NCI-H2196 treated with DMSO at 0.1 percent for 48 hours (cell line): ENCODE measurements around the gene GALNT18.

Experiments used
- DNase-seq: peaks from one replicate; lab custom pipeline; 2025; ENCODE audit not compliant: unreplicated experiment; lab: John Stamatoyannopoulos, UW

GALNT18 gene

GRCh38 chr11:11501546-11502262, 120.1 kb downstream of the GALNT18 start:
- DNase-seq, result no peak

- DNase-seq, result no peak
Measured at GRCh38 chr11:11500744-11501487, 120.9 kb downstream of the GALNT18 start.

GRCh38 chr11:11499300-11499699, 122.5 kb downstream of the GALNT18 start:
- DNase-seq, result no peak

GRCh38 chr11:11498195-11498594, 123.6 kb downstream of the GALNT18 start:
- DNase-seq, result no peak

- no peak for DNase-seq
Measured at GRCh38 chr11:11496879-11497278, 124.9 kb downstream of the GALNT18 start.

- DNase-seq, result no peak
Measured at GRCh38 chr11:11494348-11494747, 127.5 kb downstream of the GALNT18 start.

- DNase-seq, result no peak
Measured at GRCh38 chr11:11493698-11494097, 128.1 kb downstream of the GALNT18 start.

GRCh38 chr11:11491589-11491988, 130.2 kb downstream of the GALNT18 start:
- DNase-seq, result no peak

- DNase-seq, result no peak
Measured at GRCh38 chr11:11491014-11491413, 130.8 kb downstream of the GALNT18 start.

GRCh38 chr11:11486423-11486822, 135.4 kb downstream of the GALNT18 start:
- DNase-seq, result no peak

- no peak for DNase-seq
Measured at GRCh38 chr11:11486002-11486401, 135.8 kb downstream of the GALNT18 start.

- no peak for DNase-seq
Measured at GRCh38 chr11:11483627-11484026, 138.2 kb downstream of the GALNT18 start.

GRCh38 chr11:11482730-11483129, 139.1 kb downstream of the GALNT18 start:
- DNase-seq, result no peak

- DNase-seq, result no peak
Measured at GRCh38 chr11:11481371-11481770, 140.4 kb downstream of the GALNT18 start.

GRCh38 chr11:11480971-11481370, 140.8 kb downstream of the GALNT18 start:
- DNase-seq, result no peak

GRCh38 chr11:11478687-11479086, 143.1 kb downstream of the GALNT18 start:
- DNase-seq, result no peak

- no peak for DNase-seq
Measured at GRCh38 chr11:11477695-11478420, 143.9 kb downstream of the GALNT18 start.

- DNase-seq, result peak; percentile 23
Measured at GRCh38 chr11:11476971-11477645, 144.7 kb downstream of the GALNT18 start.

GRCh38 chr11:11476499-11476898, 145.3 kb downstream of the GALNT18 start:
- no peak for DNase-seq

GRCh38 chr11:11472106-11472505, 149.7 kb downstream of the GALNT18 start:
- DNase-seq, result no peak

GRCh38 chr11:11471201-11471600, 150.6 kb downstream of the GALNT18 start:
- no peak for DNase-seq
